Brain microvascular endothelial cell (primary cell): ENCODE results near the gene TMTC4.

Experiments
- DNase-seq: peaks from one replicate; pipeline ENCODE4 v3.0.0-alpha.2; 2020
- H3K27ac ChIP-seq: fragments of 250-450 bp; sonication (Bioruptor Pico); 2 replicates; pipeline ENCODE4 v1.5.1; 2020; ENCODE audit warnings: mild to moderate bottlenecking, moderate library complexity
- H3K27me3 ChIP-seq: fragments of 250-450 bp; sonication (Bioruptor Pico); replicated peaks from 2 replicates; pipeline ENCODE4 v1.5.1; 2020; ENCODE audit warnings: mild to moderate bottlenecking
- H3K36me3 ChIP-seq: fragments of 250-450 bp; sonication (Bioruptor Pico); replicated peaks from 2 replicates; pipeline ENCODE4 v1.5.1; 2020; ENCODE audit warnings: mild to moderate bottlenecking
- H3K4me3 ChIP-seq: 2 replicates; pipeline ENCODE4 v1.5.1; 2011; ENCODE audit warnings: low read depth, mild to moderate bottlenecking, control low read depth, low read length, moderate library complexity
- in situ Hi-C: cut with HindIII; loops from 2 replicates; pipeline ENCODE4 v1.10.0; 2017; ENCODE audit warnings: low sequenced_read_pairs, low pct_ligation_motif_present
- TF ChIP-seq, protein P1 (sequence below): IDR thresholded peaks from 2 replicates; pipeline ENCODE4 v1.5.1; 2011; ENCODE audit warnings: low read depth, mild to moderate bottlenecking, moderate library complexity, low read length, control low read depth, inconsistent platforms; ENCODE audit errors: missing control alignments

The TMTC4 gene

DNA sequence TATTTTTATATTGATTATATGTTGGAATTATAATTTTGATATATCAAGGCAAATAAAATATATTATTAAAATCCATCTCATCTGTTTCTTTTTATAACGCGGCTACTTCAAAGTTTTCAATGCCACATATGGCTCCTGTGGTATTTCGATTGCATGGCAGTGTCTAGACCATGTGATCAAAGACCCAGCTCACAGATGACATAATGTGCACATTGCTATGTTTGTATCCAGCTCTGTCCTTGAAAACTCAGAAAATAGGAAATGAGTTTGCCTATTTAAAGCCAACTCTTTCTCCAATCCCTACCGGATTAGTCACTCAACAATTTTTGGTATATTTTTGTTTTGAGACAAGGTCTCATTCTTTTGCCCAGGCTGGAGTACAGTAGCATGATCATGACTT is 26.2 kb downstream of the TMTC4 start:
- Histone ChIP-seq H3K27ac (no peak overlapping the region), H3K36me3 (no peaks in the 10 kb centered on the region), H3K27me3 (no peaks in the 10 kb centered on the region), H3K4me3 (no peak overlapping the region)
- in situ Hi-C loops = no loop called here
- TF ChIP-seq, protein P1, sequence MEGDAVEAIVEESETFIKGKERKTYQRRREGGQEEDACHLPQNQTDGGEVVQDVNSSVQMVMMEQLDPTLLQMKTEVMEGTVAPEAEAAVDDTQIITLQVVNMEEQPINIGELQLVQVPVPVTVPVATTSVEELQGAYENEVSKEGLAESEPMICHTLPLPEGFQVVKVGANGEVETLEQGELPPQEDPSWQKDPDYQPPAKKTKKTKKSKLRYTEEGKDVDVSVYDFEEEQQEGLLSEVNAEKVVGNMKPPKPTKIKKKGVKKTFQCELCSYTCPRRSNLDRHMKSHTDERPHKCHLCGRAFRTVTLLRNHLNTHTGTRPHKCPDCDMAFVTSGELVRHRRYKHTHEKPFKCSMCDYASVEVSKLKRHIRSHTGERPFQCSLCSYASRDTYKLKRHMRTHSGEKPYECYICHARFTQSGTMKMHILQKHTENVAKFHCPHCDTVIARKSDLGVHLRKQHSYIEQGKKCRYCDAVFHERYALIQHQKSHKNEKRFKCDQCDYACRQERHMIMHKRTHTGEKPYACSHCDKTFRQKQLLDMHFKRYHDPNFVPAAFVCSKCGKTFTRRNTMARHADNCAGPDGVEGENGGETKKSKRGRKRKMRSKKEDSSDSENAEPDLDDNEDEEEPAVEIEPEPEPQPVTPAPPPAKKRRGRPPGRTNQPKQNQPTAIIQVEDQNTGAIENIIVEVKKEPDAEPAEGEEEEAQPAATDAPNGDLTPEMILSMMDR = no peak
- DNase-seq = no peak

DNA sequence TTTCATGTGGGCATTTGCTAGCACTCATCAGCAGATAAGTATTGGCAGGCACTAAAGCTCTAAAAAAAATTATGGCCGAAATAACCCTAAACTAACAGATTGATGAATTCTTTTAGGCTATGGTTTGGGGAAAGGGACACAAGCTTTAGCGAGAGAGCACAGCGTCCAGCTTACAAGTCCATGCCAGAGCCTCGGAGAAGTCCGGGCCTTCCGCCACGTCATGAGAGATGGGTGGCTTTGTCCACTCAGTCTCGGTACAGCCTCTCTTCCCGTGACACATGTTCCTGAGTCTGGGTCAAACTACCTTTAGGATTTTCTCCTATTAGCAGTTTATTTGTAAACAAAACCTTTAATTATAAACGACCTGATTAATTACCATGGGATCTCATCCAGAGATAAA is 27.7 kb downstream of the TMTC4 start:
- Histone ChIP-seq H3K27ac (no peak overlapping the region), H3K36me3 (no peaks in the 10 kb centered on the region), H3K27me3 (no peaks in the 10 kb centered on the region), H3K4me3 (no peak overlapping the region)
- TF ChIP-seq, protein P1 = no peak
- no peak for DNase-seq
- in situ Hi-C loops = no loop called here

DNA sequence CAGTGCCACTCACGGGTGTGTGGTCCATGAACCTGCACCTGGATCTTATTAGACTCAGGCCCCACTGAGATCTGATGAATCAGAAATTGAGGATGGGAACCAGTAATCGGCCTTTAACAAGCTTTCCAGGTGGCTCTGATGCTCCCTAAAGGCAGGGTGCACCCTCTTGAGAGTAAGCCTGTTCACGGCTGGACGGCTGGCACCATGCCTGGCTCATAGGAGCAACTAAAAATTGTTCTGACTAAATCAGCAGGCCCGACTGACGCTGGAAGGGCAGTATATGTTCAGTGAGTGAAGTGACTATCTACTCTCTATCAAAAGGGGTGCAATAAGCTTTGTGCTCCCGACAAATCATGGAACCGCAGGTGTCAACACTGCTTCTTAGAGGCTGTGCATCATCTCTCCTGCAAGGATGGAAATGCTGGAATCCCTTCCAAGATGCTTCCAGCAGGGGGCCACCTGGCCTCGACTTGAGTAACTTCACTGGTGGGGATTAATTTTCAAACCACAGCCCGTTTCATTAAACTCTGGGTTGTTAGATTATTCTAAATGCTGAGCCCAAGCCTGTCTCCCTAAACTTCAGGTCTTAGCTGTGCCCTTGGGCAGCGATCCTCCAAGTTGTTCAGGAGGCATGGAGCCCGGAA is 28.4 kb downstream of the TMTC4 start:
- Histone ChIP-seq H3K27me3 (no peaks in the 10 kb centered on the region), H3K36me3 (no peaks in the 10 kb centered on the region), H3K27ac (no peak overlapping the region), H3K4me3 (no peak overlapping the region)
- TF ChIP-seq, protein P1 = peak; percentile 82
- DNase-seq = peak; percentile 49
- in situ Hi-C loops = no loop called here

DNA sequence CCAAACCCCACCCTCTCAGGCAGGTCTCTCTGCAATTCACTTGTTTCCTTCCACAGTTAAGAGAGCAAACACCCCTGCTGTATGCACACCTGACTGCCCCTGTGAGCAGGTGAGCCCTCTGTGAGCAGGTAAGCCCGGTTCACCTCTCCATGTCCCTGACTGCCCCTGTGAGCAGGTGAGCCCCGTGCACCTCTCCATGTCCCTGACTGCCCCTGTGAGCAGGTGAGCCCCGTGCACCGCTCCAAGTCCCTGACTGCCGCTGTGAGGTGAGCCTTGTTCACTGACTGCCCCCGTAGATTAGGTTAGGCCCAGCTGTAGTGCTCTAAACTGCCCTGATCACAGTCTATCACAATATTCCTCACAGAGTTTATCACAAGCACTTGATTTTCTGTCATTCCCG is 29.2 kb downstream of the TMTC4 start:
- in situ Hi-C loops = no loop called here
- no peak overlapping the region for H3K4me3 ChIP-seq
- no peak overlapping the region for H3K27ac ChIP-seq
- no peaks in the 10 kb centered on the region for H3K36me3 ChIP-seq
- TF ChIP-seq, protein P1 = no peak
- no peaks in the 10 kb centered on the region for H3K27me3 ChIP-seq
- no peak for DNase-seq

DNA sequence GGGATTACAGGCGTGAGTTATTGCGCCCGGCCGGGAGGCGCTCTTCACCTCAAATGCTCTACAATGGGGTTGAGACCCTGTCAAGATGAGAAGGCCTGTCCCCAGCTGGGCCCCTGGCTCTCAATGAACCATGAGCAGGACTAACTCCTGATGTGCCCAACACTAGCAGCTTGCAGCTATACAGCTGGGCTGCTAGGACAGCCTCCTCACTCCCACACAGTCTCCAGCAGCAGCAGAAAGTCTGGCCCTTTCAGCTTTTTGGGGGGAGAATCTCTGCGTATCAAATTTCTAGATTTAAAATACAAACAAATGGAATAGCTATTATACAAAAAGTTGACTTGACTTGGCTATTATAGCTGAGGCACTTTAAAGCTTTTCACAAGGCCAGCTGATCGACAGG is 30.2 kb downstream of the TMTC4 start:
- no peak for DNase-seq
- no peaks in the 10 kb centered on the region for H3K36me3 ChIP-seq
- H3K4me3 ChIP-seq = no peak overlapping the region
- in situ Hi-C loops = no loop called here
- H3K27me3 ChIP-seq = no peaks in the 10 kb centered on the region
- TF ChIP-seq, protein P1 = no peak
- no peak overlapping the region for H3K27ac ChIP-seq

DNA sequence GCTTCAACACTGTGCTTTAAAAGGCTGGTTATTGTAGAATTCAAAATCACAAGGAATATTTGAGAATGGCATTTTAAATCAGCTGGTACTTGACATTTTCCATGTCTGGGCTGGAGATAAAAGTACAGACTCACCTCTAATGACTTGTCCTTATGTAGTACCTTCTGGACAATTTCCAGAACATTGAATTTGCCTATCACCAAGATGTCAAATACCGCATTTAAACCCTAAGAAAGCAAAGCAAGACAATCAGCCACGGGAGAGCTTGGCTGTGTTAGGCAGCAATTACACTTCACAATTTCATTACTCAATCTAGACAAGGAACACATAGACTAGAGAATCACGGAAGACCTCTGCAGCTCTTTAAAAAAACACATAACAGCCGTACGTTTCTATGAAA is 36.8 kb downstream of the TMTC4 start:
- H3K27ac ChIP-seq = no peak overlapping the region
- TF ChIP-seq, protein P1 = no peak
- no peaks in the 10 kb centered on the region for H3K36me3 ChIP-seq
- in situ Hi-C loops = no loop called here
- no peak for DNase-seq
- no peak overlapping the region for H3K4me3 ChIP-seq
- H3K27me3 ChIP-seq = no peaks in the 10 kb centered on the region
